Measurements from ENCODE around the gene SRRD.

DNA sequence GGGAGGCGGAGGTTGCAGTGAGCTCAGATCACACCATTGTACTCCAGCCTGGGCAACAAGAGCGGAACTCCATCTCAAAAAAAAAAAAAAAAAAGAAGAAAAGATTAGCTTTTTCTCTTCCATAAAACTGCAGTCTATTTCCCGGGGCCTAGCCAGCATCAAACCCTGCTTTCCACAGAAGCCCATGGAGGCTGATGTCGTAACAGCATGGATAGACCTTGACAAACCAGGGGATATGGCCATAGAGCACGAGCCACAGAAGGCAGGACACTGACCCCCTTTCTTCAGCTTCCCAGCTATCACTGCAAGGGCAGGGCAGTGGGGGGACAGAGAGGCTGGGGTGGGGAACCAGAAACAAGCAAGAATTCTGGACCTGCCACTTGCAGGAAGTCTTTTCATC is 21.6 kb upstream of the SRRD start:
- TF ChIP-seq EP300 (IDR thresholded peaks at IDR 0.05): no peak
- no peak for TF ChIP-seq POLR2A (IDR thresholded peaks at IDR 0.05)
- TF ChIP-seq CTCF (IDR thresholded peaks at IDR 0.05): no peak

Measured in suprapubic skin (tissue), 3 donors.